ENCODE data around the gene DGCR8.

DNA sequence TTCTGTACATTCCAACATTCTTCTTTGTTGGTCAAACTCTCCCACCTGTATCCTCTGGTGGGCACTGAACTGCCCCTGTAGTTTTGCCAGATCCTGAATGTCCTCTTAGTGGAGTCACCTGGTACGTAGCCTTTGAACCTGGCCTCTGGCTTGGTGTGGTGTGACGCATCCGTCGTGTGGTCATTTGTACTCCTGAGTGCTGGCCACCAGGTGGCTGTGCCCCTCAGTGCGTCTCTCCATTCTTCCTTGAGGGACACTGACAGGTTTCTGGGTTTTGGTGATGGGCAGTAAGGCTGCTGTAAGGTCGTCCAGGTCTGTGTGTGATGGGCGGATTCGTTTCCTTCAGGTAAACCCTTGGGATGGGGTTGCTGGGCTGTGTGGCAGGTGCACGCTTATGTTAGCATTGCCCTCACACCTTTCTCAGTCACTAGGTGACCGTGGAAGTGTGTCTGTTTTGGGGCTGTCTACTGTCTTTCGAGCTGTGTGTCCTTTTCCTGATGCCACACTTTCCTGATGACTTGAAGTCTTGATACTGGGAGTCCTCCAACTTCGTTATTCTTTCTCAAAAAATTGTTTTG is 22.3 kb downstream of the DGCR8 start:
- no peak for TF ChIP-seq POLR2AphosphoS5 (IDR thresholded peaks at IDR 0.05)
- TF ChIP-seq, protein P1, sequence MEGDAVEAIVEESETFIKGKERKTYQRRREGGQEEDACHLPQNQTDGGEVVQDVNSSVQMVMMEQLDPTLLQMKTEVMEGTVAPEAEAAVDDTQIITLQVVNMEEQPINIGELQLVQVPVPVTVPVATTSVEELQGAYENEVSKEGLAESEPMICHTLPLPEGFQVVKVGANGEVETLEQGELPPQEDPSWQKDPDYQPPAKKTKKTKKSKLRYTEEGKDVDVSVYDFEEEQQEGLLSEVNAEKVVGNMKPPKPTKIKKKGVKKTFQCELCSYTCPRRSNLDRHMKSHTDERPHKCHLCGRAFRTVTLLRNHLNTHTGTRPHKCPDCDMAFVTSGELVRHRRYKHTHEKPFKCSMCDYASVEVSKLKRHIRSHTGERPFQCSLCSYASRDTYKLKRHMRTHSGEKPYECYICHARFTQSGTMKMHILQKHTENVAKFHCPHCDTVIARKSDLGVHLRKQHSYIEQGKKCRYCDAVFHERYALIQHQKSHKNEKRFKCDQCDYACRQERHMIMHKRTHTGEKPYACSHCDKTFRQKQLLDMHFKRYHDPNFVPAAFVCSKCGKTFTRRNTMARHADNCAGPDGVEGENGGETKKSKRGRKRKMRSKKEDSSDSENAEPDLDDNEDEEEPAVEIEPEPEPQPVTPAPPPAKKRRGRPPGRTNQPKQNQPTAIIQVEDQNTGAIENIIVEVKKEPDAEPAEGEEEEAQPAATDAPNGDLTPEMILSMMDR (IDR thresholded peaks at IDR 0.05 in 8 of 11, conservative IDR thresholded peaks at IDR 0.05 in 3 of 11), result no peak
- no peak for TF ChIP-seq POLR2A (IDR thresholded peaks at IDR 0.05)

All from spleen (tissue), 7 donors.